OCI-LY1 (cell line): ENCODE data around the gene FAM78A.

Source experiments
- CTCF ChIP-seq: fragments of 200-600 bp; sonication (generic), shearing (Covaris generic); IDR thresholded peaks from 2 replicates; pipeline ENCODE4 v1.5.1; 2017; ENCODE audit warnings: mild to moderate bottlenecking, antibody characterized with exemption, low read length, moderate library complexity, mixed read lengths
- EZH2 ChIP-seq: fragments of 200-600 bp; sonication (generic), shearing (Covaris generic); IDR thresholded peaks from 2 replicates; pipeline ENCODE4 v1.8.0; 2017; ENCODE audit warnings: borderline replicate concordance, mixed run types, mild to moderate bottlenecking, antibody characterized with exemption, low read length, moderate library complexity, mixed read lengths

GRCh38 chr9:131273856-131274673 lies 2.2 kb downstream of the FAM78A start:
- TF ChIP-seq CTCF: no peak
- TF ChIP-seq EZH2: no peak
